Karpas-422 (cell line): ENCODE results near the gene EXT2. TPM values are rescaled to one million over a fixed set of nuclear protein-coding genes. Genes with fewer than 3 reads are reported as not detected.

ENCODE experiments used
- DNase-seq: peaks from one replicate; pipeline ENCODE4 v3.0.0-alpha.2; 2015
- H2AFZ ChIP-seq: fragments of 200-600 bp; sonication (generic); 2 replicates; pipeline ENCODE4 v1.6.1; 2014; ENCODE audit warnings: antibody characterized with exemption, low read length, mixed read lengths
- H3K27ac ChIP-seq: fragments of 200-600 bp; sonication (generic); 2 replicates; pipeline ENCODE4 v1.5.1; 2014; ENCODE audit warnings: mild to moderate bottlenecking, low read length, moderate library complexity
- H3K27me3 ChIP-seq: fragments of 200-600 bp; sonication (generic); 2 replicates; pipeline ENCODE4 v1.6.1; 2014; ENCODE audit warnings: low read length, mixed read lengths
- H3K36me3 ChIP-seq: fragments of 200-600 bp; sonication (generic); 2 replicates; pipeline ENCODE4 v1.6.1; 2014; ENCODE audit warnings: low read length, mixed read lengths; ENCODE audit not compliant: insufficient read depth
- H3K4me1 ChIP-seq: fragments of 200-600 bp; sonication (generic); 2 replicates; pipeline ENCODE4 v1.6.1; 2014; ENCODE audit warnings: mild to moderate bottlenecking, low read length, mixed read lengths
- H3K4me2 ChIP-seq: fragments of 200-600 bp; sonication (generic); 2 replicates; pipeline ENCODE4 v1.6.1; 2014; ENCODE audit warnings: low read length, low read depth, mild to moderate bottlenecking; ENCODE audit not compliant: poor library complexity, severe bottlenecking
- H3K4me3 ChIP-seq: fragments of 200-600 bp; sonication (generic); 2 replicates; pipeline ENCODE4 v1.5.1; 2014; ENCODE audit warnings: mild to moderate bottlenecking, antibody characterized with exemption, low read length, mixed read lengths
- H3K79me2 ChIP-seq: fragments of 200-600 bp; sonication (generic); 2 replicates; pipeline ENCODE4 v1.6.1; 2014; ENCODE audit warnings: mild to moderate bottlenecking, low read length, mixed read lengths
- H3K9ac ChIP-seq: fragments of 200-600 bp; sonication (generic); 2 replicates; pipeline ENCODE4 v1.6.0; 2014; ENCODE audit warnings: low read length
- H3K9me2 ChIP-seq: fragments of 200-600 bp; sonication (generic), shearing (Covaris generic); replicated peaks from 2 replicates; pipeline ENCODE4 v1.6.0; 2014; ENCODE audit warnings: mild to moderate bottlenecking, low read length, moderate library complexity; ENCODE audit not compliant: insufficient read depth
- H3K9me3 ChIP-seq: fragments of 300-700, 200-600 bp; sonication (generic); 2 replicates; pipeline ENCODE4 v1.6.1; 2014; ENCODE audit warnings: low read length, mixed read lengths
- H4K20me1 ChIP-seq: fragments of 200-600 bp; sonication (generic); 2 replicates; pipeline ENCODE4 v1.6.1; 2014; ENCODE audit warnings: mild to moderate bottlenecking, antibody characterized with exemption, low read length, low read depth; ENCODE audit not compliant: insufficient read depth
- total RNA-seq: library from RNA; depleted of rRNA; stranded (reverse); fragments of >200 nt; shearing (Covaris generic); gene quantifications from 2 replicates; pipeline ENCODE4 v1.2.3, GENCODE V29; 2014; ENCODE audit warnings: low replicate concordance

EXT2 gene
- total RNA-seq, 1 experiment from 2014 or later: 64.0 TPM

GRCh38 chr11:44223238-44223637, 127.8 kb downstream of the EXT2 start:
- no peak overlapping the region for H3K9ac ChIP-seq
- H3K9me2 ChIP-seq: no peaks in the 10 kb centered on the region
- no peaks in the 10 kb centered on the region for H3K79me2 ChIP-seq
- H3K27me3 ChIP-seq: no peaks in the 10 kb centered on the region
- no peak overlapping the region for H3K4me3 ChIP-seq
- H3K36me3 ChIP-seq: no peaks in the 10 kb centered on the region
- H4K20me1 ChIP-seq: no peaks in the 10 kb centered on the region
- no peak overlapping the region for H3K4me2 ChIP-seq
- peaks cover 9% of the 10 kb centered on the region for H3K4me1 ChIP-seq
- DNase-seq: no peak
- no peak overlapping the region for H3K27ac ChIP-seq
- no peaks in the 10 kb centered on the region for H3K9me3 ChIP-seq
- no peak overlapping the region for H2AFZ ChIP-seq

- no peak overlapping the region for H3K9ac ChIP-seq
- no peaks in the 10 kb centered on the region for H3K9me3 ChIP-seq
- H3K9me2 ChIP-seq: no peaks in the 10 kb centered on the region
- peaks cover 9% of the 10 kb centered on the region for H3K4me1 ChIP-seq
- H2AFZ ChIP-seq: no peak overlapping the region
- H3K36me3 ChIP-seq: no peaks in the 10 kb centered on the region
- no peaks in the 10 kb centered on the region for H4K20me1 ChIP-seq
- DNase-seq: no peak
- H3K4me2 ChIP-seq: no peak overlapping the region
- no peaks in the 10 kb centered on the region for H3K27me3 ChIP-seq
- no peaks in the 10 kb centered on the region for H3K79me2 ChIP-seq
- no peak overlapping the region for H3K27ac ChIP-seq
- H3K4me3 ChIP-seq: no peak overlapping the region
Observed at GRCh38 chr11:44224867-44225501, 129.5 kb downstream of the EXT2 start.

GRCh38 chr11:44226490-44226889, 131.0 kb downstream of the EXT2 start:
- no peak for DNase-seq
- Histone ChIP-seq H3K36me3 (no peaks in the 10 kb centered on the region), H3K27me3 (no peaks in the 10 kb centered on the region)

GRCh38 chr11:44226945-44227344, 131.5 kb downstream of the EXT2 start:
- H2AFZ ChIP-seq: no peak overlapping the region
- H3K9ac ChIP-seq: no peak overlapping the region
- H3K4me2 ChIP-seq: no peak overlapping the region
- H3K27me3 ChIP-seq: no peaks in the 10 kb centered on the region
- no peaks in the 10 kb centered on the region for H3K79me2 ChIP-seq
- no peaks in the 10 kb centered on the region for H3K36me3 ChIP-seq
- no peak overlapping the region for H3K4me3 ChIP-seq
- no peak overlapping the region for H3K27ac ChIP-seq
- no peaks in the 10 kb centered on the region for H4K20me1 ChIP-seq
- no peaks in the 10 kb centered on the region for H3K9me3 ChIP-seq
- peaks cover 9% of the 10 kb centered on the region for H3K4me1 ChIP-seq
- H3K9me2 ChIP-seq: no peaks in the 10 kb centered on the region
- DNase-seq: no peak

More at GRCh38 chr11:44226490-44226889, 131.0 kb downstream of the EXT2 start:
- no peak overlapping the region for H3K4me2 ChIP-seq
- no peak overlapping the region for H3K27ac ChIP-seq
- no peaks in the 10 kb centered on the region for H4K20me1 ChIP-seq
- H3K4me1 ChIP-seq: peaks cover 9% of the 10 kb centered on the region
- no peaks in the 10 kb centered on the region for H3K9me2 ChIP-seq
- H3K4me3 ChIP-seq: no peak overlapping the region
- H3K79me2 ChIP-seq: no peaks in the 10 kb centered on the region
- H3K9ac ChIP-seq: no peak overlapping the region
- no peak overlapping the region for H2AFZ ChIP-seq
- H3K9me3 ChIP-seq: no peaks in the 10 kb centered on the region

- Histone ChIP-seq H3K9ac (no peak overlapping the region), H2AFZ (no peak overlapping the region), H3K4me1 (peaks cover 9% of the 10 kb centered on the region), H3K9me3 (no peaks in the 10 kb centered on the region), H3K79me2 (no peaks in the 10 kb centered on the region), H4K20me1 (no peaks in the 10 kb centered on the region), H3K36me3 (no peaks in the 10 kb centered on the region), H3K27me3 (no peaks in the 10 kb centered on the region), H3K4me3 (no peak overlapping the region), H3K4me2 (no peak overlapping the region), H3K27ac (no peak overlapping the region), H3K9me2 (no peaks in the 10 kb centered on the region)
- no peak for DNase-seq
Observed at GRCh38 chr11:44228379-44228778, 132.9 kb downstream of the EXT2 start.

GRCh38 chr11:44229098-44229497, 133.6 kb downstream of the EXT2 start:
- Histone ChIP-seq H3K9me3 (no peaks in the 10 kb centered on the region), H3K27ac (no peak overlapping the region), H3K4me3 (no peak overlapping the region), H3K27me3 (no peaks in the 10 kb centered on the region), H3K36me3 (no peaks in the 10 kb centered on the region), H3K79me2 (no peaks in the 10 kb centered on the region), H3K9ac (no peak overlapping the region), H3K4me1 (peaks cover 9% of the 10 kb centered on the region), H3K9me2 (no peaks in the 10 kb centered on the region), H3K4me2 (no peak overlapping the region), H2AFZ (no peak overlapping the region), H4K20me1 (no peaks in the 10 kb centered on the region)
- DNase-seq: no peak

- no peaks in the 10 kb centered on the region for H3K9me2 ChIP-seq
- no peaks in the 10 kb centered on the region for H3K27me3 ChIP-seq
- no peak overlapping the region for H3K27ac ChIP-seq
- no peaks in the 10 kb centered on the region for H3K79me2 ChIP-seq
- H3K9me3 ChIP-seq: no peaks in the 10 kb centered on the region
- H3K4me2 ChIP-seq: no peak overlapping the region
- H2AFZ ChIP-seq: no peak overlapping the region
- H3K36me3 ChIP-seq: no peaks in the 10 kb centered on the region
- no peak overlapping the region for H3K9ac ChIP-seq
- peaks cover 9% of the 10 kb centered on the region for H3K4me1 ChIP-seq
- H4K20me1 ChIP-seq: no peaks in the 10 kb centered on the region
- no peak overlapping the region for H3K4me3 ChIP-seq
- DNase-seq: no peak
Observed at GRCh38 chr11:44229624-44230023, 134.1 kb downstream of the EXT2 start.

- Histone ChIP-seq H2AFZ (no peak overlapping the region), H3K9me3 (no peaks in the 10 kb centered on the region), H3K4me1 (no peaks in the 10 kb centered on the region), H4K20me1 (no peaks in the 10 kb centered on the region), H3K27ac (no peak overlapping the region), H3K79me2 (no peaks in the 10 kb centered on the region), H3K4me2 (no peak overlapping the region), H3K9me2 (no peaks in the 10 kb centered on the region), H3K36me3 (no peaks in the 10 kb centered on the region), H3K4me3 (no peak overlapping the region), H3K27me3 (no peaks in the 10 kb centered on the region), H3K9ac (no peak overlapping the region)
- DNase-seq: no peak
Observed at GRCh38 chr11:44235765-44236201, 140.3 kb downstream of the EXT2 start.
